HCT116 (cell line): ENCODE data around the gene TP53AIP1. TPM values are rescaled to one million over a fixed set of nuclear protein-coding genes. Genes with fewer than 3 reads are reported as not detected.

Source experiments
- ATAC-seq: fragments of 200-7000 bp; cut with Tn5 transposase; 2 replicates; pipeline ENCODE4 v1.9.1; 2020; ENCODE audit warnings: mild to moderate bottlenecking, moderate library complexity
- BruUV-seq: library from RNA; stranded (reverse); fragments of 400-500 nt; replicated peaks from 2 replicates; lab custom pipeline; 2021; lab: Mats Ljungman, UMichigan
- CTCF ChIA-PET: fragments of 300-600 bp; sonication (Branson Sonifier 250); formaldehyde crosslinking; loops from one replicate; lab custom pipeline; 2021; ENCODE audit warnings: antibody characterized with exemption; lab: Charles Lee
- POLR2A ChIA-PET: fragments of 300-600, 350-600 bp; sonication (Branson Sonifier 250); formaldehyde crosslinking; loops from one replicate; lab custom pipeline; 2021; ENCODE audit warnings: antibody characterized with exemption; lab: Charles Lee
- RAD21 ChIA-PET, 2 experiments: fragments of 300-600 bp; sonication (Branson Sonifier 250); formaldehyde crosslinking; loops; one replicate each; lab custom pipeline; 2023; ENCODE audit warnings: low total read pairs in 2 of 2; ENCODE audit not compliant: uncharacterized antibody in 2 of 2, unreplicated experiment in 2 of 2, low non-redundant PET in 1 of 2; lab: Charles Lee
- DNase-seq: peaks from one replicate; pipeline ENCODE4 v3.0.0-alpha.2; 2010; ENCODE audit warnings: low read depth, low spot score
- H2AFZ ChIP-seq: fragments of 200-600 bp; shearing (Covaris generic), sonication (generic); 2 replicates; pipeline ENCODE4 v1.6.1; 2017; ENCODE audit warnings: low read depth, mixed run types, mixed read lengths, antibody characterized with exemption, low read length; ENCODE audit not compliant: poor library complexity, severe bottlenecking
- H3K27ac ChIP-seq: 2 replicates; pipeline ENCODE4 v1.5.1; 2012; ENCODE audit warnings: low read depth, low read length
- H3K27me3 ChIP-seq: fragments of 200-600 bp; sonication (generic); 2 replicates; pipeline ENCODE4 v1.6.1; 2016; ENCODE audit warnings: mixed run types, low read length, mixed read lengths; ENCODE audit not compliant: insufficient read depth
- H3K36me3 ChIP-seq, 2 experiments: fragments of 200-500 bp in 1 of 2; fragments of 200-600 bp in 1 of 2; sonication (Bioruptor generic) in 1 of 2; sonication (generic) in 1 of 2; 2 replicates each; pipeline versions ENCODE4 v1.5.1 to v1.6.1; 2014 to 2016; ENCODE audit warnings: low read length in 2 of 2, inconsistent platforms in 1 of 2, mixed read lengths in 1 of 2, mixed run types in 1 of 2; ENCODE audit not compliant: insufficient read depth in 2 of 2, control insufficient read depth in 1 of 2
- H3K4me1 ChIP-seq, 2 experiments: fragments of 200-600 bp in 1 of 2; sonication (generic) in 1 of 2; 2 replicates each; pipeline versions ENCODE4 v1.5.1 to v1.6.1; 2012 to 2017; ENCODE audit warnings: low read length in 2 of 2, inconsistent platforms in 1 of 2, mild to moderate bottlenecking in 1 of 2, mixed read lengths in 1 of 2, mixed run types in 1 of 2, moderate library complexity in 1 of 2; ENCODE audit not compliant: insufficient read depth in 2 of 2, control insufficient read depth in 1 of 2
- H3K4me2 ChIP-seq: fragments of 200-600 bp; sonication (generic); 2 replicates; pipeline ENCODE4 v1.6.1; 2017; ENCODE audit warnings: mixed run types, low read length, mixed read lengths
- H3K4me3 ChIP-seq, 2 experiments: fragments of 200-600 bp in 1 of 2; sonication (generic) in 1 of 2; replicated peaks in 1 of 2; 2 replicates each; pipeline ENCODE4 v1.5.1; 2011 to 2016; ENCODE audit warnings: low read length in 2 of 2, control low read depth in 1 of 2, low read depth in 1 of 2, mild to moderate bottlenecking in 1 of 2, mixed read lengths in 1 of 2, mixed run types in 1 of 2
- H3K79me2 ChIP-seq: fragments of 200-600 bp; sonication (generic); 2 replicates; pipeline ENCODE4 v1.6.1; 2017; ENCODE audit warnings: mild to moderate bottlenecking, mixed run types, low read length, moderate library complexity, mixed read lengths; ENCODE audit not compliant: insufficient read depth
- H3K9ac ChIP-seq: fragments of 200-600 bp; sonication (generic); 2 replicates; pipeline ENCODE4 v1.6.1; 2016; ENCODE audit warnings: low read length, mixed read lengths
- H3K9me2 ChIP-seq: fragments of 200-600 bp; sonication (generic), shearing (Covaris generic); 2 replicates; pipeline ENCODE4 v1.6.1; 2017; ENCODE audit warnings: mixed run types, mild to moderate bottlenecking, moderate library complexity; ENCODE audit not compliant: insufficient read depth
- H3K9me3 ChIP-seq, 2 experiments: fragments of 200-500 bp in 1 of 2; fragments of 200-600 bp in 1 of 2; sonication (Bioruptor generic) in 1 of 2; sonication (generic) in 1 of 2; 2 replicates each; pipeline ENCODE4 v1.6.1; 2014 to 2017; ENCODE audit warnings: low read length in 2 of 2, mixed read lengths in 2 of 2, inconsistent platforms in 1 of 2, low read depth in 1 of 2, mild to moderate bottlenecking in 1 of 2, mixed run types in 1 of 2, moderate library complexity in 1 of 2; ENCODE audit not compliant: control insufficient read depth in 1 of 2, insufficient read depth in 1 of 2
- H4K20me1 ChIP-seq: fragments of 200-600 bp; sonication (generic), shearing (Covaris generic); 2 replicates; pipeline ENCODE4 v1.6.1; 2017; ENCODE audit warnings: mixed run types, mild to moderate bottlenecking, moderate library complexity; ENCODE audit not compliant: insufficient read depth
- ATF3 ChIP-seq: IDR thresholded peaks from 2 replicates; pipeline ENCODE4 v1.6.1; 2012
- CBX3 ChIP-seq: IDR thresholded peaks from 2 replicates; pipeline ENCODE4 v1.6.1; 2012; ENCODE audit warnings: low read depth
- CEBPB ChIP-seq: IDR thresholded peaks from 2 replicates; pipeline ENCODE4 v1.6.1; 2012; ENCODE audit warnings: low read depth
- MAX ChIP-seq: IDR thresholded peaks from 2 replicates; pipeline ENCODE4 v1.6.1; 2012
- POLR2AphosphoS5 ChIP-seq: IDR thresholded peaks from 2 replicates; pipeline ENCODE4 v1.6.1; 2011; ENCODE audit warnings: mild to moderate bottlenecking, low read depth, low read length, moderate library complexity
- RAD21 ChIP-seq: IDR thresholded peaks from 2 replicates; pipeline ENCODE4 v1.6.1; 2012; ENCODE audit warnings: low read depth, mild to moderate bottlenecking
- SIN3A ChIP-seq: IDR thresholded peaks from 2 replicates; pipeline ENCODE4 v1.6.1; 2012; ENCODE audit warnings: low read depth
- SP1 ChIP-seq: IDR thresholded peaks from 2 replicates; pipeline ENCODE4 v1.6.1; 2012; ENCODE audit warnings: low read depth
- SRF ChIP-seq: IDR thresholded peaks from 2 replicates; pipeline ENCODE4 v1.6.1; 2012; ENCODE audit warnings: low read depth
- YY1 ChIP-seq: IDR thresholded peaks from 2 replicates; pipeline ENCODE4 v1.6.1; 2011; ENCODE audit warnings: low read length, low read depth, moderate library complexity, mild to moderate bottlenecking; ENCODE audit not compliant: insufficient replicate concordance; ENCODE audit errors: extremely low read depth
- ZBTB33 ChIP-seq: IDR thresholded peaks from 2 replicates; pipeline ENCODE4 v1.6.1; 2011; ENCODE audit warnings: mild to moderate bottlenecking, low read length, moderate library complexity; ENCODE audit not compliant: insufficient replicate concordance; ENCODE audit errors: extremely low read depth
- ZFX ChIP-seq: fragments of 450-650 bp; IDR thresholded peaks from 2 replicates; pipeline ENCODE4 v1.6.1; 2017
- ZNF274 ChIP-seq: fragments of 200-500 bp; sonication (Bioruptor generic); IDR thresholded peaks from 2 replicates; pipeline ENCODE4 v1.6.1; 2014; ENCODE audit warnings: mild to moderate bottlenecking, low read depth, low read length, inconsistent platforms
- intact Hi-C: fragments of 100-400 bp; cut with micrococcal nuclease; formaldehyde crosslinking; loops from 2 replicates; pipeline ENCODE4 v1.10.0; 2022
- total RNA-seq: library from RNA; stranded (reverse); gene quantifications from one replicate; pipeline ENCODE4 v1.2.1, GENCODE V29; 2021; ENCODE audit not compliant: unreplicated experiment

The TP53AIP1 gene
- total RNA-seq, 1 experiment from 2014 or later, result 0.15 TPM

GRCh38 chr11:128961645-128962044 lies 19.0 kb upstream of the TP53AIP1 start:
- Histone ChIP-seq H3K9me3 (no peaks in the 10 kb centered on the region), H3K4me1 (no peaks in the 10 kb centered on the region), H3K4me2 (no peak overlapping the region), H3K9ac (no peak overlapping the region), H4K20me1 (no peaks in the 10 kb centered on the region), H3K9me2 (no peaks in the 10 kb centered on the region), H3K27ac (no peak overlapping the region), H3K27me3 (no peaks in the 10 kb centered on the region), H3K36me3 (no peaks in the 10 kb centered on the region), H3K4me3 (no peak overlapping the region), H2AFZ (no peak overlapping the region), H3K79me2 (no peaks in the 10 kb centered on the region)
- intact Hi-C loops, result no loop called here
- CTCF ChIA-PET, result interaction anchor here (4.5 kb wide), 1 partner anchor 77 kb away, joined by 10 read pairs; no protein-coding TSS in a partner anchor
- ATAC-seq, result no peak
- RAD21 ChIA-PET, result no interaction called here
- no TSS peak for BruUV-seq
- POLR2A ChIA-PET, result no interaction called here
- no peak for DNase-seq
- TF ChIP-seq CBX3 (no peak), CEBPB (no peak), ATF3 (no peak), SP1 (no peak), SRF (no peak), MAX (no peak), ZNF274 (no peak), POLR2AphosphoS5 (no peak), ZFX (no peak), YY1 (no peak), SIN3A (no peak)

- Histone ChIP-seq H3K4me1 (no peaks in the 10 kb centered on the region), H3K4me3 (no peak overlapping the region), H3K36me3 (no peaks in the 10 kb centered on the region), H3K27ac (no peak overlapping the region), H3K27me3 (no peaks in the 10 kb centered on the region), H3K9me3 (no peaks in the 10 kb centered on the region), H3K9me2 (no peaks in the 10 kb centered on the region), H3K4me2 (no peak overlapping the region), H3K79me2 (no peaks in the 10 kb centered on the region), H3K9ac (no peak overlapping the region), H4K20me1 (no peaks in the 10 kb centered on the region), H2AFZ (no peak overlapping the region)
- no TSS peak for BruUV-seq
- intact Hi-C loops, result loop anchor here (5.0 to 10.0 kb wide), 2 partner anchors 782 to 925 kb away; no protein-coding TSS in a partner anchor
- DNase-seq, result no peak
- ChIA-PET CTCF (interaction anchor here (1.1 to 2.5 kb wide), 9 partner anchors 9 to 785 kb away, joined by 3 to 213 read pairs (median 10); partner anchors contain the start of gene KCNJ5), POLR2A (interaction anchor here (1.2 to 1.5 kb wide), 2 partner anchors 71 to 375 kb away, joined by 5 to 6 read pairs; no protein-coding TSS in a partner anchor), RAD21 (interaction anchor here (1.3 to 1.7 kb wide), 6 partner anchors 64 to 72 kb away, joined by 3 to 22 read pairs (median 10); no protein-coding TSS in a partner anchor)
- no peak for TF ChIP-seq SRF
- TF ChIP-seq CBX3, result no peak
- TF ChIP-seq ZBTB33, result no peak
- no peak for TF ChIP-seq RAD21
- no peak for TF ChIP-seq ZNF274
- no peak for ATAC-seq
These were observed 14.5 kb upstream of the TP53AIP1 start for GRCh38 chr11:128957202-128957482.
